DND-41 (cell line): Measurements from ENCODE around the gene CAD.
A peak's percentile ranks its signal among the peaks of the same experiment; 100 is the strongest.
"Not testable (repeated sequence)": the region's sequence is repeated elsewhere in the genome, so short reads cannot be mapped to it uniquely, and the experiment has no call there.

ENCODE experiments used
- ATAC-seq: fragments of 200-7000 bp; cut with Tn5 transposase; 3 replicates; pipeline ENCODE4 v1.9.1; 2021; ENCODE audit warnings: low read depth; ENCODE audit not compliant: insufficient read depth
- DNase-seq: peaks from one replicate; pipeline ENCODE4 v3.0.0-alpha.2; 2020
- H2AFZ ChIP-seq: 2 replicates; pipeline ENCODE4 v1.6.0; 2012; ENCODE audit warnings: low read depth, low read length
- H3K27ac ChIP-seq: 2 replicates; pipeline ENCODE4 v1.5.1; 2012; ENCODE audit warnings: low read length, inconsistent platforms
- H3K27me3 ChIP-seq: fragments of 200-600 bp; sonication (generic); 2 replicates; pipeline ENCODE4 v1.6.0; 2012; ENCODE audit warnings: low read length, mild to moderate bottlenecking, inconsistent platforms; ENCODE audit not compliant: insufficient read depth, poor library complexity
- H3K36me3 ChIP-seq: 2 replicates; pipeline ENCODE4 v1.5.1; 2012; ENCODE audit warnings: low read length, inconsistent platforms; ENCODE audit not compliant: insufficient read depth
- H3K4me1 ChIP-seq: 2 replicates; pipeline ENCODE4 v1.5.1; 2012; ENCODE audit warnings: mild to moderate bottlenecking, low read length; ENCODE audit not compliant: insufficient read depth
- H3K4me2 ChIP-seq: 2 replicates; pipeline ENCODE4 v1.6.0; 2012; ENCODE audit warnings: mild to moderate bottlenecking, moderate library complexity, low read length, inconsistent platforms; ENCODE audit not compliant: insufficient read depth
- H3K4me3 ChIP-seq, 2 experiments: fragments of 200-600 bp in 1 of 2; shearing (Covaris generic) in 1 of 2; 2 replicates each; pipeline ENCODE4 v1.5.1; 2012 to 2016; ENCODE audit warnings: inconsistent platforms in 2 of 2, low read length in 2 of 2, mild to moderate bottlenecking in 2 of 2, low read depth in 1 of 2, moderate library complexity in 1 of 2
- H3K79me2 ChIP-seq: 2 replicates; pipeline ENCODE4 v1.6.0; 2012; ENCODE audit warnings: low read length, inconsistent platforms; ENCODE audit not compliant: insufficient read depth
- H3K9ac ChIP-seq: 2 replicates; pipeline ENCODE4 v1.6.0; 2012; ENCODE audit warnings: low read depth, mild to moderate bottlenecking, inconsistent platforms, low read length, moderate library complexity
- H3K9me3 ChIP-seq: 2 replicates; pipeline ENCODE4 v1.5.1; 2012; ENCODE audit warnings: low read length, moderate library complexity, mild to moderate bottlenecking, inconsistent platforms; ENCODE audit not compliant: insufficient read depth, severe bottlenecking
- H4K20me1 ChIP-seq: 2 replicates; pipeline ENCODE4 v1.6.0; 2012; ENCODE audit warnings: low read length; ENCODE audit not compliant: insufficient read depth
- EZH2 ChIP-seq: IDR thresholded peaks from 3 replicates; pipeline ENCODE4 v1.6.1; 2012; ENCODE audit warnings: borderline replicate concordance, low read depth, mild to moderate bottlenecking, moderate library complexity, low read length, inconsistent platforms; ENCODE audit not compliant: severe bottlenecking
- TF ChIP-seq, protein P1 (sequence below): IDR thresholded peaks from 2 replicates; pipeline ENCODE4 v1.5.1; 2012; ENCODE audit warnings: borderline replicate concordance, low read length, moderate library complexity, mild to moderate bottlenecking; ENCODE audit not compliant: poor library complexity, severe bottlenecking; ENCODE audit errors: extremely low read depth

The CAD gene

DNA sequence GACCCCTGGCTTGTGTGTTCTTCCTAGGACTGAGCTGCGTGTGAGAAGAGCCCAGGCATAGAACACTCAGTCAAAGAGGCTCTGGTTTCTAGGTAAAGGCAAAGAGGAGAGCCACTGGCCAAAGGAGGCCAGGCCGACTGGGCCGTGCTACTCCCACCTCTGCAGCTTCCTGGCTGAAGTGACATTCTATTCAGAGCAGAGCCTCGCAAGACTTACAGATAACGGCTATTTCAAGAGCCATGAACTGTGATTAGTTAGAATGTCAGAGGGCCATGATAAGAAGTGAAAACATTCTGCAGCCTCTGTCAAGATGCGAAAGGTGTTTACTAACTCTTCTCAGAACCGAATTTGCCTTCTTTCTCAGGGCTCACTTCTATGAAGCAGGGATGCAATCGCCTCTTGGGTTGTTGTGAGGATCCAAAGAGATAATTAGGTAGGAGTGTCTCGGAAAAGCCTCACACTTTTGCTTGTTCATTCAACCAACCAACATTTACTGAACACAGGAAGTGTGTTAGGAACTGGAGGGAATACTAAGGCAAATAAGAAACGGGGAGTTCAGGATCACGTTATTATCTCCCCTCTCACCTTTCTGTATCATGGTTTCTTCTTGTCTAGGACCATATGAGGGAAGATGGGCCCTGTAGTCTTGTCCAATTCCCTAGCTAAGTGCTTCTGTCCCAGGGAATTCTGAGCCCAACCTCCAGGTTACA is 54.6 kb downstream of the CAD start:
- no peak overlapping the region for H3K9ac ChIP-seq
- H3K79me2 ChIP-seq: no peaks in the 10 kb centered on the region
- no peaks in the 10 kb centered on the region for H3K9me3 ChIP-seq
- H3K27ac ChIP-seq: no peak overlapping the region
- no peaks in the 10 kb centered on the region for H3K4me1 ChIP-seq
- no peak for DNase-seq
- no peaks in the 10 kb centered on the region for H4K20me1 ChIP-seq
- ATAC-seq: no peak
- H3K4me3 ChIP-seq: no peak overlapping the region
- H3K4me2 ChIP-seq: no peak overlapping the region
- no peak for TF ChIP-seq EZH2
- TF ChIP-seq, protein P1, sequence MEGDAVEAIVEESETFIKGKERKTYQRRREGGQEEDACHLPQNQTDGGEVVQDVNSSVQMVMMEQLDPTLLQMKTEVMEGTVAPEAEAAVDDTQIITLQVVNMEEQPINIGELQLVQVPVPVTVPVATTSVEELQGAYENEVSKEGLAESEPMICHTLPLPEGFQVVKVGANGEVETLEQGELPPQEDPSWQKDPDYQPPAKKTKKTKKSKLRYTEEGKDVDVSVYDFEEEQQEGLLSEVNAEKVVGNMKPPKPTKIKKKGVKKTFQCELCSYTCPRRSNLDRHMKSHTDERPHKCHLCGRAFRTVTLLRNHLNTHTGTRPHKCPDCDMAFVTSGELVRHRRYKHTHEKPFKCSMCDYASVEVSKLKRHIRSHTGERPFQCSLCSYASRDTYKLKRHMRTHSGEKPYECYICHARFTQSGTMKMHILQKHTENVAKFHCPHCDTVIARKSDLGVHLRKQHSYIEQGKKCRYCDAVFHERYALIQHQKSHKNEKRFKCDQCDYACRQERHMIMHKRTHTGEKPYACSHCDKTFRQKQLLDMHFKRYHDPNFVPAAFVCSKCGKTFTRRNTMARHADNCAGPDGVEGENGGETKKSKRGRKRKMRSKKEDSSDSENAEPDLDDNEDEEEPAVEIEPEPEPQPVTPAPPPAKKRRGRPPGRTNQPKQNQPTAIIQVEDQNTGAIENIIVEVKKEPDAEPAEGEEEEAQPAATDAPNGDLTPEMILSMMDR: no peak
- H3K36me3 ChIP-seq: no peaks in the 10 kb centered on the region
- peaks cover 2% of the 10 kb centered on the region for H3K27me3 ChIP-seq
- H2AFZ ChIP-seq: no peak overlapping the region

DNA sequence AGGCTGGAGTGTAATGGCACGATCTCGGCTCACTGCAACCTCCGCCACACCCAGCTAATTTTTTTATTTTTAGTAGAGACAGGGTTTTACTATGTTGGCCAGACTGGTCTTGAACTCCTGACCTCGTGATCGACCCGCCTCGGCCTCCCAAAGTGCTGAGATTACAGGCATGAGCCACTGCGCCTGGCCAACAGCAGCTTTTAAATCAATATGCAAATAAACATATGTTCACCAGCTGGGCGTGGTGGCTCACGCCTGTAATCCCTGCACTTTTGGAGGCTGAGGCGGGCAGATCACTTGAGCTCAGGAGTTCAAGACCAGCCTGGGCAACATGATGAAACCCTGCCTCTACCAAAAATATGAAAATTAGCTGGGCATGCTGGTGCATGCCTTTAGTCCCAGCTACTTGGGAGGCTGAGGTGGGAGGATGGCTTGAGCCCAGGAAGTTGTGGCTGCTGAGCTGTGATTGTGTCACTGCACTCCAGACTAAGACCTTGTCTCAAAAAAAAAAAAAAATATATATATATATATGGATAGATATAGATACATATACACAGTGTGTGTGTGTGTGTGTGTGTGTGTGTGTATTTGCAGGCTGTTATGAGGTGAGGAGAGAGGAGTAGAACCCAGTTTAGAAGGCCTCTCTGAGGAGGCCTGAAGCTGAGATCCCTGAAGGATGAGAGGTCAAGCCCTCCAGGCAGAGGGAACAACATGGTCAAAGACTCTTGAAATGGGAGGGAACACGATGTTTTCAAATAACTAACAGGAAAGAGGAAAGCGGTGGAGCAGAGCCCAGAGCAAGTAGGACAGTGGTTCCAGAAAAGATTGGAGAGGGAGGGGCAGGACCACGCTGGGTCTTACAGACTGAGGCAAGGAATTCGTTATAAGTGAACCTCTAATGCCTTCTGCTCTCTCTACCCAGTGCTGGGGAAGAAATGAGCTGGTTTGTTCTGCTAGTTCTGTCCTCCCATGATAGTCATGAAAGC is 55.7 kb downstream of the CAD start:
- not testable (repeated sequence) for H3K79me2 ChIP-seq, H3K27ac ChIP-seq, H3K4me2 ChIP-seq, H4K20me1 ChIP-seq, H3K27me3 ChIP-seq, H3K36me3 ChIP-seq, H3K9me3 ChIP-seq, H2AFZ ChIP-seq, H3K4me3 ChIP-seq, H3K4me1 ChIP-seq, H3K9ac ChIP-seq
- ATAC-seq: peak; percentile 19; the same call in 1 of the 3 replicates
- DNase-seq: peak; percentile 25

DNA sequence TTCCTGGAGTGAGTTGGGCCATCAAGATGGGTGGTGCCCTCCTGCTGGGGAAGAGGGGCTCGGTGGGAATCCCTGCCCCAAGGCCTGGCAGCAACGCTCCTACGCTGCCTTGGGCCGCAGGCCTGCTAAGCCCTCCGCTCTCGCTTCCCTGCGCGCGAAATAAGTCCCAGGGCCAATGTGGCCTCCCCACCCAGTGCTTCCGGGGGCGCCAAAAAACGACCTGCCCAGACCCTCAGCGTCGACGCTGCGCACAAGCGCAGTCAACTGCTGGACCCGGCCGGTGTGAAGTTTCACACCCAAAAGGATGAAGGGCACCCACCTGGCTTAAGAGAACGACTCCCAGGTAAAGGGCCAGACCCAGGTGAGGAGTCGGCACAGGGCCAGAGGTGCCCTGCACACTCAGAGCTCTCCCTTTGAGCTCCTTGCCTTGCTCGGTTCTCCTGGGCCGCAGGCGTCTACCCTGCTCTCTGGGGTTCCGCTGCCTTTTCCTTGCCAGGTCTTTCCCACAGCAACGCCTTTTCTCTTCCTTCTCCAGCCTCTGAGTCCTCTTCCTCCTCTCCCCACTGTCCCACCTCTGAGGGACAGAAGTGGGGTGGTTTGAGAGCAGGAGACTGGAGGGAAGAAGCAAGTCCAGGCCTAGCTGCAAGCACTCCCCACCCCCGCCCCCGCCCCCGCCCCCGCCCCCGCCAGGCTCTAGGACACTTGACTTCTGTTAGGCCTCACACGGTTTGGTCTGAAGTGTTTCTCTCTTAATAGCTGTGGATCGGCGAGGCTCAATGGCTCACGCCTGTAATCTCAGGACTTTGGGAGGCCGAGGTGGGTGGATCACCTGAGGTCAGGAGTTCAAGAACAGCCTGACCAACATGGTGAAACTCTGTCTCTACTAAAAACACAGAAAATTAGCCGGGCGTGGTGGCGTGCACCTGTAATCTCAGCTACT is 58.3 kb downstream of the CAD start, which contains the start of gene DNAJC5G:
Gene DNAJC5G (plus strand): TSS at position 223 of the 940 bp plus-strand sequence. CDS start 1,296 bp downstream, outside the sequence.
- Histone ChIP-seq H3K27ac (no peak within 1 kb of the TSS), H3K9me3 (no peaks in the 10 kb centered on the region), H4K20me1 (no peaks in the 10 kb centered on the region), H3K9ac (no peak within 1 kb of the TSS), H3K36me3 (no peaks in the 10 kb centered on the region), H3K27me3 (no peaks in the 10 kb centered on the region), H3K4me2 (no peak within 1 kb of the TSS), H3K4me1 (peaks cover 8% of the 10 kb centered on the region; the same call in 1 of the 2 replicates), H3K79me2 (no peaks in the 10 kb centered on the region), H2AFZ (no peak within 1 kb of the TSS), H3K4me3 (no peak within 1 kb of the TSS)
- no peak for ATAC-seq
- DNase-seq: no peak
- no peak for TF ChIP-seq EZH2
- TF ChIP-seq, protein P1: no peak
